T-helper 1 cell treated with Interleukin-12 subunit alpha and Interleukin-12 subunit beta and Interleukin-4 antibody, amounts not matched to agents 30 ng/mL and 1 ng/mL, for 36 hours (primary cell): ENCODE measurements around the gene GDPD3. TPM values are rescaled to one million over a fixed set of nuclear protein-coding genes. Genes with fewer than 3 reads are reported as not detected.
"Not testable (repeated sequence)": the region's sequence is repeated elsewhere in the genome, so short reads cannot be mapped to it uniquely, and the experiment has no call there.

ENCODE experiments used
- intact Hi-C: fragments of 100-400 bp; cut with micrococcal nuclease; formaldehyde crosslinking; loops from one replicate; pipeline ENCODE4 v1.15.1; 2024
- total RNA-seq: library from RNA; stranded (reverse); gene quantifications from 2 replicates; pipeline ENCODE4 v1.2.3, GENCODE V29; 2022

Gene GDPD3
- total RNA-seq, 1 donor from 2014 or later = 11.2 TPM

GRCh38 chr16:30124985-30125379, 11.6 kb upstream of the GDPD3 start:
- intact Hi-C loops = loop anchor here (5.0 to 10.0 kb wide), 2 partner anchors 282 to 1840 kb away; partner anchors contain the start of gene ZNF771

GRCh38 chr16:30122604-30123160, 9.3 kb upstream of the GDPD3 start:
- intact Hi-C loops = loop anchor here (1.0 to 10.0 kb wide), 6 partner anchors 26 to 1838 kb away; partner anchors contain the start of genes ALDOA, CORO1A, YPEL3 and ZNF771

GRCh38 chr16:30121741-30122571, 8.6 kb upstream of the GDPD3 start:
- intact Hi-C loops = loop anchor here (2.0 to 10.0 kb wide), 4 partner anchors 45 to 1837 kb away; partner anchors contain the start of genes ALDOA and ZNF771

GRCh38 chr16:30120340-30121105, 7.2 kb upstream of the GDPD3 start:
- intact Hi-C loops = loop anchor here (5.0 to 10.0 kb wide), 2 partner anchors 287 to 1836 kb away; partner anchors contain the start of gene ZNF771

GRCh38 chr16:30119428-30119827, 6.1 kb upstream of the GDPD3 start:
- intact Hi-C loops = no loop called here

GRCh38 chr16:30117768-30118167, 4.4 kb upstream of the GDPD3 start:
- intact Hi-C loops = no loop called here

GRCh38 chr16:30116291-30117207, 3.2 kb upstream of the GDPD3 start:
- intact Hi-C loops = no loop called here

GRCh38 chr16:30115238-30115637, 1.9 kb upstream of the GDPD3 start:
- intact Hi-C loops = no loop called here

GRCh38 chr16:30114833-30115232, 1.5 kb upstream of the GDPD3 start:
- intact Hi-C loops = not testable (repeated sequence)

GRCh38 chr16:30114411-30114810, 1.1 kb upstream of the GDPD3 start:
- intact Hi-C loops = no loop called here

GRCh38 chr16:30113711-30114333, 485 bp upstream of the GDPD3 start:
- intact Hi-C loops = no loop called here

- intact Hi-C loops = no loop called here
Observed at GRCh38 chr16:30112197-30113030, 923 bp downstream of the GDPD3 start.

GRCh38 chr16:30110661-30111060, 2.7 kb downstream of the GDPD3 start:
- intact Hi-C loops = no loop called here

GRCh38 chr16:30108059-30108850, 5.1 kb downstream of the GDPD3 start:
- intact Hi-C loops = no loop called here

- intact Hi-C loops = no loop called here
Observed at GRCh38 chr16:30104492-30104891, 8.8 kb downstream of the GDPD3 start.

GRCh38 chr16:30104090-30104489, 9.2 kb downstream of the GDPD3 start:
- intact Hi-C loops = no loop called here

- intact Hi-C loops = loop anchor here (1.0 to 10.0 kb wide), 5 partner anchors 21 to 558 kb away; partner anchors contain the start of genes ALDOA, FBRS, MAPK3 and PRR14
Observed at GRCh38 chr16:30096862-30097563, 16.3 kb downstream of the GDPD3 start.
